Subcutaneous abdominal adipose tissue (tissue), 5 donors: ENCODE data around the gene ZNF628.
"Not testable (repeated sequence)": the region's sequence is repeated elsewhere in the genome, so short reads cannot be mapped to it uniquely, and the experiment has no call there.

Experiments used
- H3K27ac ChIP-seq: one replicate; pipeline ENCODE4 v1.7.0; 2013; ENCODE audit warnings: low read depth, mild to moderate bottlenecking, inconsistent platforms, low read length, moderate library complexity
- H3K27me3 ChIP-seq, 5 donors: one replicate each; pipeline ENCODE4 v1.7.0; 2013; ENCODE audit warnings: low read length in 5 of 5, inconsistent platforms in 1 of 5; ENCODE audit not compliant: control insufficient read depth in 5 of 5, insufficient read depth in 4 of 5
- H3K36me3 ChIP-seq, 5 donors: one replicate each; pipeline ENCODE4 v1.7.0; 2013; ENCODE audit warnings: low read length in 5 of 5; ENCODE audit not compliant: control insufficient read depth in 5 of 5, insufficient read depth in 5 of 5
- H3K4me1 ChIP-seq, 5 donors: one replicate each; pipeline ENCODE4 v1.7.0; 2013; ENCODE audit warnings: low read length in 5 of 5, mild to moderate bottlenecking in 3 of 5, moderate library complexity in 1 of 5; ENCODE audit not compliant: control insufficient read depth in 5 of 5, insufficient read depth in 5 of 5
- H3K4me3 ChIP-seq, 5 donors: one replicate each; pipeline ENCODE4 v1.7.0; 2013; ENCODE audit warnings: low read length in 5 of 5, low read depth in 1 of 5
- H3K9ac ChIP-seq, 5 donors: one replicate each; pipeline ENCODE4 v1.7.0; 2013; ENCODE audit warnings: low read length in 5 of 5, mild to moderate bottlenecking in 4 of 5, moderate library complexity in 3 of 5
- H3K9me3 ChIP-seq, 5 donors: one replicate each; pipeline ENCODE4 v1.7.0; 2013; ENCODE audit warnings: low read length in 5 of 5; ENCODE audit not compliant: control insufficient read depth in 5 of 5
- donor health status: healthy.
- donor health status: healthy.
- donor health status: healthy.
- donor health status: healthy.
- donor health status: healthy.

ZNF628 gene

GRCh38 chr19:55448175-55448490 is 28.3 kb upstream of the ZNF628 start:
- not testable (repeated sequence) for H3K4me3 ChIP-seq, H3K9ac ChIP-seq, H3K9me3 ChIP-seq, H3K36me3 ChIP-seq, H3K27ac ChIP-seq
- Histone ChIP-seq H3K4me1 (peaks cover 0 to 13% (median 9%) of the 10 kb centered on the region in 5 donors), H3K27me3 (peaks cover 25 to 63% (median 52%) of the 10 kb centered on the region in 5 donors)

GRCh38 chr19:55449469-55449868 is 26.9 kb upstream of the ZNF628 start:
- Histone ChIP-seq H3K27me3 (peaks cover 17 to 54% (median 42%) of the 10 kb centered on the region in 5 donors), H3K4me3 (no peak overlapping the region), H3K36me3 (peaks cover 0 to 9% (median 0%) of the 10 kb centered on the region in 5 donors), H3K9me3 (no peaks in the 10 kb centered on the region), H3K9ac (no peak overlapping the region), H3K4me1 (peaks cover 0 to 13% (median 9%) of the 10 kb centered on the region in 5 donors), H3K27ac (no peak overlapping the region)

GRCh38 chr19:55451163-55451964 is 25.1 kb upstream of the ZNF628 start:
- H3K4me3 ChIP-seq, result no peak overlapping the region
- H3K27me3 ChIP-seq, result peaks cover 12 to 42% (median 33%) of the 10 kb centered on the region in 5 donors
- H3K27ac ChIP-seq, result no peak overlapping the region
- H3K9ac ChIP-seq, result no peak overlapping the region
- H3K36me3 ChIP-seq, result peaks cover 0 to 22% (median 3%) of the 10 kb centered on the region in 5 donors
- no peaks in the 10 kb centered on the region for H3K9me3 ChIP-seq
- peaks cover 0 to 13% (median 9%) of the 10 kb centered on the region in 5 donors for H3K4me1 ChIP-seq

GRCh38 chr19:55451965-55452748 is 24.3 kb upstream of the ZNF628 start:
- H3K27me3 ChIP-seq, result peaks cover 12 to 37% (median 31%) of the 10 kb centered on the region in 5 donors
- no peak overlapping the region for H3K4me3 ChIP-seq
- no peak overlapping the region for H3K27ac ChIP-seq
- H3K9ac ChIP-seq, result no peak overlapping the region
- H3K36me3 ChIP-seq, result peaks cover 0 to 25% (median 4%) of the 10 kb centered on the region in 5 donors
- no peaks in the 10 kb centered on the region for H3K9me3 ChIP-seq
- peaks cover 0 to 13% (median 9%) of the 10 kb centered on the region in 5 donors for H3K4me1 ChIP-seq

- H3K9ac ChIP-seq, result no peak overlapping the region
- no peaks in the 10 kb centered on the region for H3K9me3 ChIP-seq
- no peak overlapping the region for H3K4me3 ChIP-seq
- no peak overlapping the region for H3K27ac ChIP-seq
- peaks cover 0 to 25% (median 4%) of the 10 kb centered on the region in 5 donors for H3K36me3 ChIP-seq
- H3K27me3 ChIP-seq, result peaks cover 12 to 32% (median 27%) of the 10 kb centered on the region in 5 donors
- peaks cover 0 to 13% (median 9%) of the 10 kb centered on the region in 5 donors for H3K4me1 ChIP-seq
Measured at GRCh38 chr19:55452749-55453346, 23.6 kb upstream of the ZNF628 start.

- H3K36me3 ChIP-seq, result peaks cover 0 to 25% (median 4%) of the 10 kb centered on the region in 5 donors
- no peak overlapping the region for H3K9ac ChIP-seq
- peaks cover 12 to 32% (median 21%) of the 10 kb centered on the region in 5 donors for H3K27me3 ChIP-seq
- no peak overlapping the region for H3K27ac ChIP-seq
- peaks cover 0 to 13% (median 9%) of the 10 kb centered on the region in 5 donors for H3K4me1 ChIP-seq
- H3K4me3 ChIP-seq, result no peak overlapping the region
- H3K9me3 ChIP-seq, result no peaks in the 10 kb centered on the region
Measured at GRCh38 chr19:55453511-55454260, 22.7 kb upstream of the ZNF628 start.

- no peak overlapping the region for H3K27ac ChIP-seq
- no peaks in the 10 kb centered on the region for H3K9me3 ChIP-seq
- H3K36me3 ChIP-seq, result peaks cover 0 to 25% (median 4%) of the 10 kb centered on the region in 5 donors
- no peak overlapping the region for H3K9ac ChIP-seq
- H3K4me1 ChIP-seq, result peaks cover 0 to 16% (median 14%) of the 10 kb centered on the region in 5 donors
- H3K4me3 ChIP-seq, result no peak overlapping the region
- H3K27me3 ChIP-seq, result peaks cover 7 to 22% (median 9%) of the 10 kb centered on the region in 5 donors
Measured at GRCh38 chr19:55454787-55455243, 21.6 kb upstream of the ZNF628 start.

GRCh38 chr19:55455576-55456235 is 20.7 kb upstream of the ZNF628 start:
- peaks cover 0 to 24% (median 23%) of the 10 kb centered on the region in 5 donors for H3K4me1 ChIP-seq
- H3K27ac ChIP-seq, result no peak overlapping the region
- no peak overlapping the region for H3K9ac ChIP-seq
- peaks cover 0 to 25% (median 4%) of the 10 kb centered on the region in 5 donors for H3K36me3 ChIP-seq
- peaks cover 4 to 17% (median 5%) of the 10 kb centered on the region in 5 donors for H3K27me3 ChIP-seq
- no peaks in the 10 kb centered on the region for H3K9me3 ChIP-seq
- no peak overlapping the region for H3K4me3 ChIP-seq

GRCh38 chr19:55456347-55456746 is 20.1 kb upstream of the ZNF628 start:
- Histone ChIP-seq H3K27ac (no peak overlapping the region), H3K27me3 (peaks cover 4 to 15% (median 5%) of the 10 kb centered on the region in 5 donors), H3K4me3 (no peak overlapping the region), H3K9ac (no peak overlapping the region), H3K36me3 (peaks cover 0 to 25% (median 4%) of the 10 kb centered on the region in 5 donors), H3K4me1 (peaks cover 0 to 31% (median 30%) of the 10 kb centered on the region in 5 donors), H3K9me3 (no peaks in the 10 kb centered on the region)
